GM15510 (cell line): ENCODE results near the gene EME2.

Source experiments
- POLR2A ChIP-seq: IDR thresholded peaks from 3 replicates; pipeline ENCODE4 v1.6.1; 2011; ENCODE audit warnings: borderline replicate concordance; ENCODE audit not compliant: insufficient read length; ENCODE audit errors: extremely low read depth

EME2 gene

DNA sequence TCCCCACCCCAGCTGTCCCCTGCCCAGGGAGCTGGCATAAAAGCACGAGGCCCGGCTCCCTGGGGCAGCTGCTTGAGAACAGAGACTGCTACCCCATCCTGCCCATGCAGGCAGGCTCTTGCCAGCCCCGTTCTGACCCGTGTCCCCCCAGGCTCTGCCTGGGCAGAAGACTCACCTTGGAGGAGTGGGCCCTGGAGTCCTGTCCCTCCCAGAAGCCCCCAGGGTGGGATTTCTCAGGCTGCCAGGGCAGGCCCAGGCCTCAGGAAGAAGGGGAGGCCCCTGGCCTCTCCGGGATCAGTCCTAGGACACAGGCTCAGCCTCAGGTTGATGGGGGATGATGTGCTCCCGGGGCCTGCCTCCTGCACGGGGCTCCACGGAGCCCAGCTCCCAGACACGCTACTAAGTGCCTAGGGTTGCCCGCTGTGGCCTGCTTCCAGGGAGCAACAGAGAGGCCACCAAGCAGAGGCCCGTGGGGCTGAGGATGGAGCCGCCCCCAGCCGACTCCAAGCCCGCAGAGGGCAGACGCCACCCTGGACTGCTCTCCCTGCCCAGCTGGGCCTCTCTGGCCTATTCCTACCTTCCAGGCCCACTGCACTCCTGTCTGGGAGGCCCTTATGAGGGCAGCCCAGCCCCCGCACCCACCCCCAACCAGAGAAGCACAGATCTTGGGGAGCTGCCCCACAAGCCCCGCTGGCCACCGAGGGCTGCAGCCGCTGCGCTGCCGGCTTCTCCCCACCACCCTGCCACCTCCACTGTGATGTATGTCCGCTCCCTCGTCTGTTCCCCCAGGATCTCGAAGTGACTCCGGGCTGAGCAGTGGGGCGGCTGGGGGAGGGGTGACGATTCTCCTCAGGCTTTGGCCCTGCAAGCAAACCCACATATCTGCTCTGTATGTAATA, 3.0 kb upstream of the EME2 start:
- TF ChIP-seq POLR2A: no peak

DNA sequence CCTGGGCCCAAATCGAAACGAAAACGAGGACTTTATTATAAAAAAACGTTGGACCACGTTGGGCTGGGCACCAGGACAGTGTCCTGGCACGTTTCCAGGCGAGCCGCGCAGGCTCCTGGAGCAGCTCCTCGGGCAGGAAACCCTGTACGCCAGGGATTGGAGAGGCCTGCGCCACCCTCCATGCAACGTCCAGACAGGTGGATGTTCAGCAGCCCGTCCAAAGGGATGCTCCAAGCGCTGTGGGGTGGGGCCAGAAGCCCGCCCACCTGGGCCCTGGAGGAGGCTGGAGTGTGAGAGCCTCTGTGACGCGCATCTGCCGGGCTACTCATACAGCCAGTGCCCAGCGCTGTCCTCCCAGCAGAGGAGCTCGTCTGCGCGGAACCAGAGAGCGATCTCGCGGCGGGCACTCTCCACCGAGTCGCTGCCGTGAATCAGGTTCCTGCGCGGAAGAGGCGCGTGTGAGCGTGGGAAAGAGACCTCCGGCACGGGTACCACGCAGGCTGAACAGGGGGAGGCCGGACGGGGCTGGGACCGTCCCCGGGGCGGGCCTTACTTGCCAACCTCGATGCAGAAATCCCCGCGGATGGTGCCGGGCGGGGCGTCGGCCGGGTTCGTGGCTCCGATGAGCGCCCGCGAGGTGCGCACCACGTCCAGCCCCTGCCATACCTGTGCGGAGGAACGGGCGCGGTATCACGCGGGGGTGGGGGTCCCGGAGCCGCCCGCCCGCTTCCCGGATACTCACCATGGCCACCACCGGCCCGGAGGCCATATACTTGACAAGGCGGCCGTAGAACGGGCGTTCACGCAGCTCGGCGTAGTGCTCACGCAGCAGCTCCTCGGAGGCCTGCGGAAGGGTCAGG, 2.1 kb upstream of the EME2 start:
- TF ChIP-seq POLR2A: peak; percentile 28

DNA sequence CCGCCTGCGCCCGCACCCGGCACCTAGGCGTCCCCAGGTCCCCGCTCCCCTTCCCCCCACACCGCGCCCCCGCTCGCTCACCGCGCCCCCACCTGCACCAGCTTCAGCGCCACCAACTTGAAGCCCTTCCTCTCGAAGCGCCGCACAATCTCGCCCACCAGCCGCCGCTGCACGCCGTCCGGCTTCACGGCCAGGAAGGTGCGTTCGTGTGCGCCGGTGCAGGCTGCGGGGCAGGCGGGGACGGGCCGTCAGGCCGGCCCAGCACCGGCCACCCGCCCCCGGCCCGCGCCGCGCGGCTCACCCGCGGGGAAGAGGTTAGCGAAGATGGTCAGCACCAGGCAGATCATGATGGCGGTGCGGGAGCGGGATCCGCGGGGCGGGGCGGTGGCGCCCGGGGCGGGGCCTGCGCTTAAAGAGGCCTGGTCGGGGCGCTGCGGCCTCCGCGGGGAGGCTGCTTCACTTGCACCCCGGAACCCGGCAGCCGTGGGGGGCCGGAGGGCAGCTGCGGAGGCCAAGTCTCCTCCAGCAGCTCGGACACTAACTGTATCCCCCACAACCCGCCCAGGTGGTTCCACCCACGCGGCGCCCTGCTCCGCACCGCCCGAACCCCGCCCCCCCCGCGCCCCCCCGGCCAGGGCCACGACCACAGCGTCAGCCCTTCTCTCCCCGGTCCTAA, 1.3 kb upstream of the EME2 start, which contains the start of gene NME3:
Gene NME3 (minus strand): TSS at position 356 of the 676 bp plus-strand sequence. CDS start 9 bp downstream, at position 347.
- TF ChIP-seq POLR2A: peak; percentile 58

DNA sequence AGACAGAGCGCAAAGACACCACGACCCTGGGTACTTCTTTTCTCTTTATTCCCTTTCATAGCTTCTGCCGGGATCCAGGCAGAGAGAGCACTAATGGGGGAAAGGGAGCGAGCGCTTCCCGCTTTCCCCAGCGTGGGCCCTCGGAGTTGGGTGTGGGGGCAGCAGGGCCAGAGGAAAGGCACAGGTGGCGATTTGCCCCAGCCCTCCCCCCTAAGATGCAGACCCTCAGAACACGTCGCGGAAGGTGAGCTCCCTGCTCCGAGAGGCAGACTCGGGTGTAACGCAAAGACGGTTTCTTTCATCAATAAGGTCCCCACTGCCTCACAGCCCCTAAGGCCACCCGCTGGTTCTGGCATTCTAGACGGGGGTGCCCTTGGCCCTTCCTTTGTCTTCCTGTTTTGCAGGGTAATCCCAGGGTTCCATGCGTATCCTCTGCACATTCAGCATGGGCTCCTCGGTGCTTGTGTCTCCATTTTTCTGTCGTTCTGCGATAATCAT, 697 bp upstream of the EME2 start:
- TF ChIP-seq POLR2A: no peak

DNA sequence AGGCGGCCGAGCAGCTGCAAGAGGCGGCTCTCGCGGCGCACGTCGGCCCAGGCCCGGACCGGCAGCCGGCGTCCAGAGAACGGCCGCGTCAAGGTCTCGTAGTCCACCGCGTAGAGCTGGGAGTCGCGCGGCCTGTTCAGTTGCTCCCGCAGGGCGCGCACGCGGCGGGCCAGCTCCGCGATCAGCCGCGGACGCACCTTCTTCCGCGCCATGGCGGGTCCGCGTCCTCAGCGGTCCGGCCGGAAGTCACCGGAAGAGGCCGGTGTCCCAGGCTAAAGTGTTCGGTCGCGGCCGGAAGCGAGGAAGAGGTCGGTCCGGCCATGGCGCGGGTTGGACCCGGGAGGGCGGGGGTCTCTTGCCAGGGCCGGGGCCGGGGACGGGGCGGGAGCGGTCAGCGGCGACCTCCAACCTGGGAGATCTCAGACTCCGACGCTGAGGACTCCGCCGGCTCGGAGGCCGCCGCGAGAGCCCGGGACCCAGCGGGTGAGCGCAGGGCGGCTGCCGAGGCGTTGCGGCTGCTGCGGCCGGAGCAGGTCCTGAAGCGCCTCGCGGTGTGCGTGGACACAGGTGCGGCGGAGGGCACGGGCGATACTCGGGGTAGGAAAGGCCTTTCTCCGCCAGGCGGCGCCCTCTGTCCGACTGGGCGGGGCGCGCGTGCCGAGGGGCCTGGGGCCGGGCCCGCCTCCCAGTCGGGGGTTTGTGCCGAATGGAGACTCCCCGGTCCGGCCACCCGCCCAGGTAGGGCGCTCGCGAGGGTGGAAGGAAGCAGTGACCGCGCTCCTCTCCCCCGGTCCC, 495 bp downstream of the EME2 start, which contains the start of gene MRPS34:
Gene MRPS34 (minus strand): TSS at position 227 of the 795 bp plus-strand sequence. CDS start 15 bp downstream, at position 212.
- peak; percentile 86 for TF ChIP-seq POLR2A

DNA sequence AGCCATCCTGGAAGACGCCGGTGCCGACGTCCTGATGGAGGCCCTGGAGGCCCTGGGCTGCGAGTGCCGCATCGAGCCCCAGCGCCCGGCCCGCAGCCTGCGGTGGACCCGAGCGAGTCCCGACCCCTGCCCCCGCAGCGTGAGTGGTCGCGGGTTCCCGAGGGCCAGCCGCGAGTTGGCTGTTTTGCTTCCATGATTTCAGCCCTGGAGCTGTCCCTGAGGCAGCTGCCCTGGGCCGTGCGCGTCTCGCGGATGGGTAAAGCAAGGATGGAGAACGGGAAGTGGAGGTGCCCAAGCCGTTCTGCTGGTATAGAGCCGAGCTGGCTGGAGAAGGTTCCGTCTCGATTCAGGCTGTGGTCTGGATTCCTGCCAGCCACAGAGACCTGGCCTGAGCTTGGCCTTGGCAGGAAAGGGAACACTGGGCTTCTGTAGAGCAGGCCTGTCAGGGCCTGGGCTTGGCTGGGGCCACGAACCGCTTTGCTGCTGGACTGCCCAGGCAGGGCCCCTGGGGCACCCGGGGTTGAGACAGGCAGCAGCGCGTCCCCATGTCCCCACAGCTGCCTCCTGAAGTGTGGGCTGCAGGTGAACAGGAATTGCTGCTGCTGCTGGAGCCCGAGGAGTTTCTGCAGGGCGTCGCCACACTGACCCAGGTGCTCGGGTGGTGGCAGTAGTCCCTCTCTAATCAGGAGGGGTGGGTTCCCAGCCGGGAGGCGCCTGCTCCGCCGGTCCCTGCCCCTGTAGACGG, 1.3 kb downstream of the EME2 start:
- TF ChIP-seq POLR2A: no peak

DNA sequence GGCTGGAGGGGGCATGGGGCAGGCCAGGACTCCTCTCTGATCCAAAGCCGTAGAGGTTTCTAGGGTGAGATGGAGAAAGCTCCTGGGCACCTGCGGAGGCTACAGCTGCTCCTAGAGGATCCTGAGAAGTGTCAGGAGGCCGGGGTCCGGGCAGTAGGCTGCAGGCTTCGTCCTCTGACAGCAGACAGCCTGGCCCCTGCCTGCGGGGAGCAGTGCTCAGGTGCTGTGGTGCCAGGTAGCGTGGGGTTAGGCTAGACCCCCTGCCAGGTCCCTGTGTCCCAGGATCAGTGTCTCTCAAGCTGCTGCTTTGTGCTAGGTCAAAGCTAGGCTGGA, 1.8 kb downstream of the EME2 start:
- TF ChIP-seq POLR2A: no peak

DNA sequence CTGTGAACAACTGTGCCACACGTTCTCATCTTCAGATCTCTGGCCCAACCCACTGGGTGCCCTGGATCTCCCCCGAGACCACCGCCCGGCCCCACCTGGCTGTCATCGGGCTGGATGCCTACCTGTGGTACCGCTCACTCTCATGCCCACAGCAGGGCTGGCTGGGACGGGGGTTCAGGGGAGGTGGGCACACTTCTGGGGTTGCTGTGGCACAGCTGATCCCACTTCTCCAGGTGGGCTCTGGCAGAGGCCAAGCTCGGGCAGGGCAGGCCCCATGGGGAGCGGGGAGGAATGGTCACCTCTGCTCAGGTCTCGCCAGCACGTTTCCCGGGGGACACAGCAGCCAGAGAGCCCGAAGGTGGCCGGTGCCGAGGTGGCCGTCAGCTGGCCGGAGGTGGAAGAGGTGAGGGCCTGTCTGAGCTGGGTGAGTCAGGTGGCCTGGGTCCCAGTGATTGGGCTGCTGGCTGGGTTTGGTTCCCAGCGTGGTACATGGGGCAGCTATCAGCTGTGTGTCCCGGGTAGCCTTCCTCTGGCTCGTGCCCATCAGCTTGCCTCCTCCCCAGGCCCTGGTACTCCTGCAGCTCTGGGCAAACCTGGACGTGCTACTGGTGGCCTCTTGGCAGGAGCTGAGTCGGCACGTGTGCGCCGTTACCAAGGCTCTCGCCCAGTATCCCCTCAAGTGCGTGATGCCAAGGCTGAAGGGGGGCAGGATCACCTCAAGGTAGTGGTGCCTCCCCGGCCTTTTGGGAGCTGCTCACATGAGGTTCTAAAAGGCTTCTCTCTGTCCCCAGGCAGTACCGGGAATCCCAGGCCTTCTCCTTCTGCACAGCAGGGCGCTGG, 2.6 kb downstream of the EME2 start:
- no peak for TF ChIP-seq POLR2A

DNA sequence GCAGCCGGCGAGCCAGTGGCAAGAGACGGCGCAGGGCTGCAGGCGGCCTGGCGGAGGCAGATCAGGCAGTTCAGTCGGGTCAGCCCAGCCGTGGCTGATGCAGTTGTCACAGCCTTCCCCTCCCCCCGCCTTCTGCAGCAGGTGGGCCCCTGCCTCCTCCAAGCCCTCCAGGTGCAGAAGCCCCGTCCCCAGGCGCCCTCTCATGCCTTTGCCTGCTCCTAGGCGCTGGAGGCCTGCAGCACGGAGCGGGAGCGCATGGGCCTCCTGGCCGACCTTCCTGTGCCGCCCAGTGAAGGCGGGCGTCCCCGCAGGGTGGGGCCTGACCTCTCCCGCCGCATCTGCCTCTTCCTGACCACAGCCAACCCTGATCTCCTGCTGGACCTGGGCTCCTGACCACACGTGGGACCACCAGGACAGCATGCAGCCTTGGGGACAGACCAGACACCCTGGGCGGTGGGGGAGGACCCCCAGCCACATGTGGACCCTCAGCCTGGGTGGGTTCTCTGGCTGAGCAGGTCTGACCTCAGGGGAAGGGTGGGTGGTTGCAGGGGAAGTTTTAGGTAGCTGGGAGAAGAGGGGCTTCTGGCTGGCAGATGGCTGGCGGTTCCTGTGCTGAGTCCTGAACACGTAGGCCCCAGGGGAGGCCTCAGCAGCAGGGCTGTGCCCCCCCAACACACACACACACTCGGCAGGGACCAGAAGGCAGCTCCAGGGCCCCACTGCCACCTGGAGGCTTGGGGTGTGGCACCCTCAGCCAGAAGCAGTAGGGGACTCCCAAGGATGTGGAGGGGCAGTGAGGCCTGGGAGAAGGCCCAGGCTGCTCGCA, 3.4 kb downstream of the EME2 start:
- no peak for TF ChIP-seq POLR2A

DNA sequence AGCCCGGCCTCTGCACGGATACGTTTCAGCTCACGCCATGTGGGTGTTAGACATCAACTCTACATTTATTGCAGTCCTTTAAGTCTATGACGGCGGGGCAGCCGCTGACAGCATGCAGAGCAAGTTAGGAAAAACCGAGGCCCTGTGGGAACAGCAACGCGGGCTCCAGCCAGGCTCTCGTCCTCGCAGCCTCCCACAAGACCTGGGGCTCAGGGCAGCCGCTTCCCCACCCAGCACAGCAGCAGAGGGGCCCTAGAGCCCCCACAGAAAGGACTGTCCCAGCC, 4.0 kb downstream of the EME2 start:
- no peak for TF ChIP-seq POLR2A

DNA sequence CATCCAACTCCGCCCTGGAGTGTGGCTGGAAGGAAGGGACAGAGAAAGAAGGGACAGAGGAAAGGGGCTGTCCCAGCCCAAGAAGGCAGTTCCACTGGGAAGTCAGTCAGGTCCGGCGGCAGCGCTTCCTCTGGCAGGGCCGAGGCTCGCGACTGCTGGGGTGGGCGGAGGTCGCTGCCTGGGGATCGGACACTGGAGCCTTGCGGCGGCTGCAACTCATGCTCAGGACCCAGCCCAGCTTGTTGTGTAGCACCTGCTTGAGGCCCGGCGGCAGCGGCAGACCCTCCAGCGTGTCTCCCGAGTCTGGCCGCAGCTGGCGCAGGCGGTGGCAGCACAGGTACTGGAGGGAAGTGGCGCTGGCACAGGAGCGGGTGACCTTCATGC, 4.4 kb downstream of the EME2 start:
- no peak for TF ChIP-seq POLR2A
